ENCODE measurements around the gene TMSB4X.
"Not testable (repeated sequence)": the region's sequence is repeated elsewhere in the genome, so short reads cannot be mapped to it uniquely, and the experiment has no call there.

The TMSB4X gene

DNA sequence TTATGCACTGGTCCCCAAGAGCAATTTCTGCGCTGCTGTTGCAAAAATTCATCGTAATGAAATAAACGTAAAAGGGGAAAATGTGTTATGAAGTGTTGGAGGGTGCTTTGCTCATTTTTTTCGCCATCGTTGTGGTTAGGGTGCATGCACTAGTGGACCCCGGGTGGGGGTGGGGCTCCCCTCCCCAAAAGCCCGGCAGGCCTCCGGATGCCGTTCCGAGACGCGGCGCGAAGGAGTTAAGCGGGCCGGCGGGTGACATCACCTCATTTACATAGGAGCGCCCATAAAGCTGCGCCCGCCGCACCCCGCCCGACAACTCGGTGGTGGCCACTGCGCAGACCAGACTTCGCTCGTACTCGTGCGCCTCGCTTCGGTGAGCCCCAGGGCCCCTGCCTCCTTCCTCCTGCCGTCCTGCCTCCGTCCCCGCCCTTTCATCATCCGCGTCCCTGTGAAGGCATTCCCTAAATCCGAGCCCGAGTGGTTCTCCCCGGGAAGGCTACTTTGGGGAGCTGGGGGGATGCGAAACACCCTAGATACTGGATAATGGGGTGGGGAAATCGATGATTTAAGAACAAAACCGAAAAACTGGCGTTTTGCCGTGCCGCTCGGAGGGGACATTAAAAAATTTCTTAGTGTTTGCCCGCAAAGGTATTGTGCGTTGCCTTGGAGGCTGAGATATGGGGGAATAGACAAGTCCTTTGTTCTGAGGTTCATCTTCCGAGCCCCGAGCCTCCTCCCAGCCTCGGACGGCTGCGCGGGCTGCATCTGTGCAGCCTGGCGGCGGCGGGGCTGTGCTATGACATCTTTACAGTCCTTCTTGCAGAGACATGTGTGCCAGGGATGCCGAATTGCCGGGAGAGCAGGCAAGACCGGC, at the start of gene TMSB4X:
TSS of gene TMSB4X (plus strand) at position 315 of the 874 bp plus-strand sequence.
- peak; percentile 2 for DNase-seq

DNA sequence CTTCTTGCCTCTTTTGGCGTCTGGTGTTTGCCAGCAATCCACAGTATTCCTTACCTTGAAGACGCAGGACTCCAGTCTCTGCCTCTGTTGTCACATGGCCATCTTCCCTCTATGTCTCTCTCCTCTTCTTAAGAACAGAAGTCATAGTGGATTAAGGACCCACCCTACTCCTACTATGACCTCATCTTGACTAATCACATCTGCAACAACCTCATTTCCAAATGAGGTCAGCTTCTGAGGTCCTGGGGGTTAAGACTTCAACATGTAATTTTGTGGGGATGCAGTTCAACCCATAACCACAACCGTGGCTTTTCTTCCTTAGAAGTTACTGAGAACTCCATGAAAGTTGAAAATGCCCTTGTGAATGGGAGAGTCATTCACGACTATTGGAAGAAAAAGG, 45.2 kb upstream of the TMSB4X start:
- no peak for DNase-seq

GRCh38 chrX:12930150-12930549, 44.8 kb upstream of the TMSB4X start:
- no peak for DNase-seq

GRCh38 chrX:12932244-12932643, 42.7 kb upstream of the TMSB4X start:
- no peak for DNase-seq

DNA sequence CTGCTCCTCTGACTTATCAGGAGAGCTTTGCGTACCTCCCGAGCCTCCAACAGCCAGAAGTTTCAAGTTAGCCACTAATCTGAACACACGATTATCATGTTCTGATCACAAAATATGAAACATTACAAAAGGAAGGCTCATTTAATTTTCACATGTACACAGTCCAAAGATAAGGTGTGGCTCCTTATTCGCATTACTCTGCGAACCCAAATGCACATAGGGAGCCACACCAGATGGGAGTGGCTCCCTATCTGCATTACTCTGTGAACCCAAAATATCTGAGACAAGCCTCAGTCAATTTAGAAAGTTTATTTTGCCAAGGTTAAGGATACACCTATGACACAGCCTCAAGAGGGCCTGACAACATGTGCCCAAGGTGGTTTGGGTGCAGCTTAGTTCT, 40.1 kb upstream of the TMSB4X start:
- DNase-seq = no peak

DNA sequence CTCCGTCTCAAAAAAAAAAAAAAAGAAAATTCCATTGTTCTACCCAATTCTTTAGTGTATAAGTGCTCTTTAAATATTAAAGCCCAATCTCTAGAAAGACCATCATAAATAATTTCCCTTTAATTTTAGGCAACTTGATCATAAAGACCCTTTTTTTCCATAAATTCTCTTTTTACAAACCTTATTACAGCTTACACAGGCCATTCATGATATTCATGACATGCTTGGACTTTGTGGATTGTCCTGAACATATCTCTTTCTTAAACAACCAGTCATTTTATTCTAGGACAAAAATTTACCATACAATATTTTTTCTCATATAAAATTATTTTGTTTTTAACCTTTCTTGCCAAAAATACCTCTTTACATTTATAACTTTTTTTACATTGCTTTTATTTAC, 38.0 kb upstream of the TMSB4X start:
- no peak for DNase-seq

DNA sequence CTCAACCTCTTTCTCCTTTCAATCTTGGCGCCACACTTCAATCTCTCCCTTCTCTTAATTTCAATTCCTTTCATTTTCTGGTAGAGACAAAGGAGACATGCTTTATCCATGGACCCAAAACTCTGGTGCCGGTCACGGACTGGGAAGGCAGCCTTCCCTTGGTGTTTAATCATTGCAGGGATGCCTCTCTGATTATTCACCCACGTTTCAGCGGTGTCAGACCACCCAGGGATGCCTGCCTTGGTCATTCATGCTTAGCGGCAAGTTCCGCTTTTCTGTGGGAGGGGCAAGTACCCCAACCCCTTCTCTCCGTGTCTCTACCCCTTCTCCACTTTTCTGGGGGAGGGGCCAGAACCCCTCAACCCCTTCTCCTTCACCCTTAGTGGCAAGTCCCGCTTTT, 34.4 kb upstream of the TMSB4X start:
- DNase-seq = not testable (repeated sequence)

DNA sequence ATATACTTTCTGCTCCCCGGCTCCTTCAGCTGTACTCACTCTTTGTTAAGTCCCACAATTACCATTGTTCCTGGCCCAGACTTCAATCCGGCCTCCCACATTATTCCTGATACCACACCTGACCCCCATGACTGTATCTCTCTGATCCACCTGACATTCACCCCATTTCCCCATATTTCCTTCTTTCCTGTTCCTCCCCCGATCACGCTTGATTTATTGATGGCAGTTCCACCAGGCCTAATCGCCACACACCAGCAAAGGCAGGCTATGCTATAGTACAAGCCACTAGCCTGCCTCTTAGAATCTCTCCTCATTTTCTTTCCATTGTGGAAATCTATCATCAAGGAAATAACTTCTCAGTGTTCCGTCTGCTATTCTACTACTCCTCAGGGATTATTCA, 31.3 kb upstream of the TMSB4X start:
- DNase-seq = not testable (repeated sequence)

- DNase-seq = not testable (repeated sequence)
Measured at GRCh38 chrX:12944452-12944851, 30.5 kb upstream of the TMSB4X start.

GRCh38 chrX:12945494-12945893, 29.4 kb upstream of the TMSB4X start:
- DNase-seq = no peak

DNA sequence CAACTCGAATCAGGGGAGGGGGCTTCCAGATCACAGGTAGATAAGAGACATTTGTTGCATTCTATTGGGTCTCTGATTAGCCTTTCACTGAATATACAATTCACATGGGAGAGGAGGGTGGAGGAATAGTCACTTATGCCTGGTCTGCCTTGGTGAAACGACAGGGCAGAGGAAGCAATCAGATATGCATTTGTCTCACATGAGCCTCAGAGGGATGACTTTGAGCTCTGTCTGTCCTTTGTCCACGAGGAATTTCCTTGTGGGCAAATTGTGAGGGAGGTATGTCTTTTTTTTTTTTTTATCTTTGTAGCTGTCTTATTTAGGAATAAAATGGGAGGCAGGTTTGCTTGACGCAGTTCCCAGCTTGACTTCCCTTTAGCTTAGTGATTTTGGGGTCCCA, 28.5 kb upstream of the TMSB4X start:
- no peak for DNase-seq

DNA sequence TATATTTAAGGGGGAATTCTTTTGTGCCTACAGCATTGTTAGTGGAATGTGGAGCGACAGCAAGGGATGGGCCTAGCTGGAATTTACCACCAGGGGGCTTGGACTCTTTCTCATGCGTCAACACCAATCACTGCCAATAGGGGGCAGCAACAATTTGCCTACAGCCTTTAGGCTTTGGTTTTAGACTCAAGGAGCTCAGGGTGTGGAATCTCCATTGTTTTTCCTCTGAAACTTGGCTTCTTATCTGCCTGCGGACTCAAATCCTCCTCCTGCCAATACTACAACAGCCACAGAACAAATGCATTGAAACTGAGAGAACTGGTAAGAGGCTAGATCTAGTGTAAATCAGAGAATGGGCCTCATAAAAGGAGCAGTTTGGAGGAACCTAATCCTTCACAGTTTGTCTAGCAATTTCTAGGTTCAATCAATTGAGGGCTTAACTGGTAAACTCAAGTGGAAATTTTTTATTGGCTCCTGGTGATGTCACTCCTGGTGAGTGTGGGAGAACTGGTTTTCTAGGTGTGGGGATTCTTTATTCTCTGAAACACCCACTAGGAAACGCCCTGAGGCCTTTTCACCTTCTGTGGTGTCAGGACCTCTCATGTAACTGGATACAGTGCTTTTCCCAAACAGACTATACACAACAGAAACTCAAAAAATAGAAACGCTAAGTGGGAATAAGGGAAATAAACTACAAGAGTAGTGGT, 27.9 kb upstream of the TMSB4X start:
- peak; percentile 50 for DNase-seq

DNA sequence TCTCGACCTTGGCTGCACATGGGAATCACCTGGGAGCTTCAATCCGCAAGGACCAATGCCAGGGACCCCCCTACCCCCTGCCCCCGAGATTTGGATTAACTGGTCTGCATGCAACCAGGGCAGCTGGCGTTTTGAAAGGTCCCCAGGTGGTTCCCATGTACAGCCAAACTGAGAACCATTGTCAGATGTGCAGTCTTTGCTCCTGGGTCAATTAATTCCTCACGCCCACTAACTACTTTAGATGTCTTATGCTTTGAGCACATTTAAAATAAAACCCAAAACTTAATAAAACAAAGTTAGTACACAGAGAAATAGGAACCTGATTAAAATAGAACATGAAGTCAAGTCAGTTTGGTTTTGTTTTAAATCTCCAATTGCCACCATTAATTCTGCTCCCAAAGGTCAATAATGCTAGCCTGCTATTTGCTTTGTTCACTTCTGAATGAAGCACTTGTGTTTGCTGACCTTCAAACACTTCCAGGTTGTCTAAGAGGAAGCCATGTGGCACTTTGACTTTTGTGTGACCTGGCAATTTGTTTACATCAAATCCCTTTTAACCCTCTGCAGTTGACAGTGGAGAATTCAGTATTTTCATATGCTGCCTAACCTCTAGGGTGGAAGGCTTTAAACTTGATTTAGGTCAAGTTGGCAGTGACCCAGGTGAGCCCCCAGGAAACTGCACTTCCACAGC, 27.2 kb upstream of the TMSB4X start:
- no peak for DNase-seq

GRCh38 chrX:12948495-12948894, 26.4 kb upstream of the TMSB4X start:
- no peak for DNase-seq

DNA sequence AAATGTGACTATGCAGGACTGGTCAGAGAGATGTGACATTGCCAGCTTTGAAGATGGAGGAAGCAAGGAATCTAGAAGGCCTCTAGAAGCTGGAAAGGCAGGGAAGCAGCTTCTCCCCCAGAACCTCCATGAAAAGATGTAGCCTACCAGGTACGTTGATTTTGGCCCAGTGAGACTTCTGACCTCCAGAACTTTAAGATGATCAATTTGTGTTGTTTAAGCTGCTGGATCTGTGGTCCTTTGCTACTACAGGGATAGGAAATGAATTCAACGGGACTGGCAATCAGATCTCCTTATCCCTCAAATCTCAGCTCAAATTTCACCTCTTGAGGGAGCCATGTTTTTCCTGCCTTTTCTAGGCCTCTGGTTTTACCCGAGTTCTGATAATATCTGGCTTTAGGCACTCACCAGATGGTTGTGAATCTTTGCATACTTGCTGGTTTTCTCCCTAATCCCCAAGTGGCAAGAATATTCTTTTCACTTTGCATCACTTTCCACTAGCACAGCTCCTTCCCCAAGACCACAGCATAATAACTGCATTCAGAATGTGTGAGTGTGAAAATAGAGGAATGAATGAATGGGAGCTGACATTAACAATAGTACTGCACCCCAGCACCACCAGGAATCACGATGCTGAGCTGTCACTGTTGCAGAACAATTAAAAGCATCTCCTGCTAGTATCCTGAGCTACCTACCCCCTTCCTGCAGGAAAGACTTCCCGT, 25.5 kb upstream of the TMSB4X start:
- no peak for DNase-seq

DNA sequence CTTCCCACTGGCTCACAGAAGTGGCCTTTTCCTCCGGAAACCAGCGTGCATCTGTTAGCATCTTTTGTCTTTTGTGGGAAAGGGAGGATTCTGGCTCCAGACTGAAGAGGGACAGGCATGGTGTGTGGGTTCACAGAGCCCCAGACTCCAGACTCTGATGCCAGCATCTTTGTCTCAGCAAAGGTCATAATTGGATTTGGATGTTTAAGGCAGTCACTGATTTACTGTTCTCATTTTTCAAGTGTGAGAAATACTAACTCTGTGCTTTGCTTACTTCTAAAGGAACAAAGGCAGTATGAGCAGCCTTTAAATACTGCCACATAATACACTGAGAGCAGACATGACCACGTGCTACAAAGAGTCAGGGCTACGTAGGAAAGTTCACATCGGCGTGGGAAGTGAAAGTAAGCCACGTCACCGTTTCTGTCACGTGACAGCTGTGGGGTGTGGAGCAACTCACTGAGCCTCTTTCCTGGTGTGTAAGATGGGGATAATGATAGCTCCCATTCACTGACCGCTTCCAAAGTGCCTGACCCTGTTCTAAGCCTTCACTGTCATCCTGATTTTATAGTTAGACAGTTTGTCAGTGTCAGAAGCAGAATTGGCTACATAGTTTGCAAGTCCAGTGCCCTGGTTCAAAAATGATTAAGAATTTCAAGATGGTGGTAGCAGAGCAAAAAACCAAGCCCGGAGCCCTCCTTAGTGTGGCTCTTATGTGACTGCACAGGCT, 24.8 kb upstream of the TMSB4X start:
- DNase-seq = no peak

DNA sequence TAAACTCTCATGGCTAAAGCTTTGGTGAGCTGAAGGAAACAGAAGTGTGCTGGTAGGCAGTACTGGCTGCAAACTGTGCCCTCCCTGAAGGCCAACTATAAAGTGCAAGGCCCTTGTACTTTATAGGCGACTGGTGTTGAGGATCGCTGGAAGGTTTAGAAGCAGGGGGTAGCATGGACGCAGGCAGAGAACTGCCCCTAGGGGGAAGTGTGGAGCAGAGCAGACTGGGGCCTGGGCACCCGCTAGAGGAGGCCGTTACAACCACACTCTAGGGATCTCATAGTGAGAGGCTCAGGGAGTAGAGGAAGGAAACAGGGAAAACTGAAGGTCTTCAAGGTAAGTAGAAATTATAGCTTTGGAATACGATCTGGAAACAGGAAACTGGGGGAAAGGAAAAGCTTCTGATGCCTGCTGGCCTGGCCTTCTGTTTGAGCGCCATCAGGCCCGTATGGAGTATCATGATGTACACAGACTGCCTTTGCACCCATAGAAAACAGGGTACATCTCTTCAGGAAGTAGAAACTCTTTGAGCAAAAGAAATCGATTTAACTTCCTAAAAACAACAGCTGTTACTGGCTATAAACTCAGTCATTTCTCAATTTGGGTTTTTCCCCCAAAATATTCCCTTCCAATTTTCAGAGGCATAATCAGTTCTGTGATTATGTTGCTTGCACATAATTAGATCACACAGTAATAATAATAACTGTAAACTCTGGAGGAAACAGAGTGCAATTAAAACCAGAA, 23.9 kb upstream of the TMSB4X start:
- DNase-seq = no peak

- DNase-seq = no peak
Measured at GRCh38 chrX:12951595-12951975, 23.3 kb upstream of the TMSB4X start.

- DNase-seq = no peak
Measured at GRCh38 chrX:12953420-12953819, 21.5 kb upstream of the TMSB4X start.

DNA sequence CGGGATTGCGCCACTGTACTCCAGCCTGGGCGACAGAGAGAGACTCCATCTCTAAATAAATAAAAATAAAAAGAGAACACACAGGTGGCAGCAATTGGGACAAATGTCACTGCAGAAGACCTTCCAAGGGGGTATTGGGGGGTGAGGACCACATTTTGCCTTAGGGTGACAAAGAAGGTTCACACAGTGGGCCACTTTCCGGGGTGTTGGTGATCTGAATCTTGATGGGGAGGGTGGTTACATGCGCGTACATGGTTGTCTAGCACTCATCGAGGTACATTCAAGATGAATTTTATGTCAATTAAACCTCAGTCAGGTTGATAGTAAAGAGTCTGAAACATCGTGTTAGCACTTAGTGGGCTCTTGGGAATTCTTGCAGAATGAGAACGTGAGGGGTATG, 20.5 kb upstream of the TMSB4X start:
- DNase-seq = no peak

DNA sequence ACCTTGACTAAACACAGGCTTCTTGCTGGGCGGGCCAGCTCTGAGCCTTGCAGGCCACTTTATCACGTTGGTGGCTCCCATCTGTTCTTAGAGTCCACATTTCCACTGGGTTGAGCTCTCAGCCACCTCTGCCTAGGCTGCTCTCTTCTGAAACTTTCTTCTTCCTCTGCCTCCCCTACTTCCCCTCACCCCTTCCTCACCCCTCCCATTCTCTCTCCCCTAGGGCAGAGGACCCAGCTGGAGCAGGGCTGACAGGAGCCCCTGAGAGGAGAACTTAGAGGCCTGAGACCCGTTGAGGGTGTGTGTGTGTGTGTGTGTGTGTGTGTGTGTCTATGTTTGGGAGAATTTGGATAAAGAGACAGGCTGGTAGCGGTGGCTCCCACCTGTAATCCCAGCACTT, 19.9 kb upstream of the TMSB4X start:
- DNase-seq = no peak

Data from NCI-H1048 (cell line).